ENCODE data around the gene VEPH1.

Gene VEPH1

DNA sequence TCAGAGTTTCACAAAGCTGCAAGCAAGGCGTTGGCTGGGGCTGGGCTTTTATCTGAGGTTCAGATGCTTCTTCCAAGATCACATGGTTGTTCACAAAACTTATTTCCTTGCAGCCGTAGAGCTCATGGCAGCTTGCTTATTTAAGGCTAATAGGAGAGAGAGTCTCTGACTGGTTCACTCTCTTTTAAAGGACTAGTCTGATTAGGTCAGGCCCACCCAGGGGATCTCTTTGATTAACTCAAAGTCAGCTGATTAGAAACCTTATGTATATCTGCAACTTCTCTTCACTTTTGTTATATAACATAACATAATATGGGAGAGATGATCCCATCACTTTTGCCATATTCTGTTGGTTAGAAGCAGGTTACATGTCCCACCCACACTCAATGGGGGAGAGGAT, 243.4 kb downstream of the VEPH1 start:
- no peaks in the 10 kb centered on the region for H3K9me3 ChIP-seq (ENCODE audit: control extremely low read depth in 1 of 5, control insufficient read depth in 4 of 5, insufficient read depth in 2 of 5, low read depth in 1 of 5, low read length in 4 of 5)
- H3K4me3 ChIP-seq (ENCODE audit: control insufficient read depth in 1 of 7, extremely low read depth in 1 of 7, insufficient read depth in 4 of 7, low read depth in 2 of 7, low read length in 6 of 7), result no peak overlapping the region
- no peaks in the 10 kb centered on the region for H3K36me3 ChIP-seq (ENCODE audit: control insufficient read depth in 4 of 4, insufficient read depth in 4 of 4, low read length in 3 of 4)
- WGBS (ENCODE audit: insufficient coverage), result 93% methylated on average over 2 of the region's 2 CpGs
- H3K27ac ChIP-seq (ENCODE audit: insufficient read depth in 1 of 2, low read depth in 1 of 2, low read length in 2 of 2, poor library complexity in 1 of 2, severe bottlenecking in 2 of 2), result no peak overlapping the region
- POLR2A ChIA-PET, result no interaction called here
- H3K4me1 ChIP-seq (ENCODE audit: control extremely low read depth in 1 of 4, control insufficient read depth in 4 of 4, insufficient read depth in 4 of 4, low read length in 3 of 4), result no peaks in the 10 kb centered on the region
- H3K27me3 ChIP-seq (replicated peaks in 2 of 5; ENCODE audit: control insufficient read depth in 4 of 5, insufficient read depth in 5 of 5, low read length in 4 of 5), result no peaks in the 10 kb centered on the region
- CTCF ChIA-PET, result no interaction called here
- DNase-seq, result no peak

DNA sequence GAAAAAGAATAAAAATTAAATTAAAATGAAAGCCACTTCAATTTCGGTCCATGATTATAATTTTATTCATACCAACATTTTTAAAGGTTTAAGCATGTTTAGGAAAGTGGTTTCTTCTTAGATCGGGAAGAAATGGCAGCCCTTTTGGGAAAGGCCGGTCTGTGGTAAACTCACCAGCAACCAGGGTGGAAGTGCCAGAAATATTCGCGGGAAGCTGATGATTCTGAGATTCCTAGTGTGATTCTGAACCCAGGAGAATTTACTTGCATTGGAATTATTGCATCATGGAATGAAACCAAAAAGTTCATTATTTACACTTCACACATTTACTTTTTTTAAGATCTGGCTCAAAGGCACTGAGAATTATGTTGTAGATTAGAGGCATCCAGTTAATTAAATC, 246.1 kb downstream of the VEPH1 start:
- Histone ChIP-seq H3K27ac (ENCODE audit: insufficient read depth in 1 of 2, low read depth in 1 of 2, low read length in 2 of 2, poor library complexity in 1 of 2, severe bottlenecking in 2 of 2) (no peak overlapping the region), H3K36me3 (ENCODE audit: control insufficient read depth in 4 of 4, insufficient read depth in 4 of 4, low read length in 3 of 4) (no peaks in the 10 kb centered on the region), H3K4me3 (ENCODE audit: control insufficient read depth in 1 of 7, extremely low read depth in 1 of 7, insufficient read depth in 4 of 7, low read depth in 2 of 7, low read length in 6 of 7) (no peak overlapping the region), H3K4me1 (ENCODE audit: control extremely low read depth in 1 of 4, control insufficient read depth in 4 of 4, insufficient read depth in 4 of 4, low read length in 3 of 4) (no peaks in the 10 kb centered on the region), H3K9me3 (ENCODE audit: control extremely low read depth in 1 of 5, control insufficient read depth in 4 of 5, insufficient read depth in 2 of 5, low read depth in 1 of 5, low read length in 4 of 5) (no peaks in the 10 kb centered on the region), H3K27me3 (replicated peaks in 2 of 5; ENCODE audit: control insufficient read depth in 4 of 5, insufficient read depth in 5 of 5, low read length in 4 of 5) (no peaks in the 10 kb centered on the region)
- ChIA-PET CTCF (interaction anchor here (0.9 to 1.2 kb wide), 2 partner anchors 9 to 12 kb away, joined by 3 read pairs; no protein-coding TSS in a partner anchor), POLR2A (no interaction called here)
- WGBS (ENCODE audit: insufficient coverage), result 100% methylated on average over 1 of the region's 5 CpGs
- DNase-seq, result no peak

DNA sequence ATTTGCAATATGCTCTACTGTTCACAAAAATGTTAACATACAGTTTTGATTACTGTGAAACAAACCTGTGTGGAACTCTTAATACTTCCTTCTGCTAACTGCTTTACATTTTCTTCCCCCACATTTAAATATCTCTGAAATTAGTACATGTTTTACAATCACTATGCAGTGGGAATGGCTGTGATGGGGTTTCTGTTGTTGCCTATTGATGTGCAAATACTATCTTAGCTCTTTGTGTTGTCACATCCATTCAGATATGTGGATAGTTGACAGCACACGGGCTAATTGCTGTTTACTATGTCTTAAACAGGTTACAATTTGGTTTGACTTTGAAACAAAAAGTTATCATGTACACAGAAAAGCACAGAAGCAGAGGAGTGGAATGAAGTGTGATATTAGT, 247.4 kb downstream of the VEPH1 start:
- WGBS (ENCODE audit: insufficient coverage), result 100% methylated on average over 1 of the region's 1 CpG
- Histone ChIP-seq H3K36me3 (ENCODE audit: control insufficient read depth in 4 of 4, insufficient read depth in 4 of 4, low read length in 3 of 4) (no peaks in the 10 kb centered on the region), H3K4me1 (ENCODE audit: control extremely low read depth in 1 of 4, control insufficient read depth in 4 of 4, insufficient read depth in 4 of 4, low read length in 3 of 4) (no peaks in the 10 kb centered on the region), H3K4me3 (ENCODE audit: control insufficient read depth in 1 of 7, extremely low read depth in 1 of 7, insufficient read depth in 4 of 7, low read depth in 2 of 7, low read length in 6 of 7) (no peak overlapping the region), H3K9me3 (ENCODE audit: control extremely low read depth in 1 of 5, control insufficient read depth in 4 of 5, insufficient read depth in 2 of 5, low read depth in 1 of 5, low read length in 4 of 5) (no peaks in the 10 kb centered on the region), H3K27me3 (replicated peaks in 2 of 5; ENCODE audit: control insufficient read depth in 4 of 5, insufficient read depth in 5 of 5, low read length in 4 of 5) (no peaks in the 10 kb centered on the region), H3K27ac (ENCODE audit: insufficient read depth in 1 of 2, low read depth in 1 of 2, low read length in 2 of 2, poor library complexity in 1 of 2, severe bottlenecking in 2 of 2) (no peak overlapping the region)
- no peak for DNase-seq
- ChIA-PET CTCF (no interaction called here), POLR2A (no interaction called here)

DNA sequence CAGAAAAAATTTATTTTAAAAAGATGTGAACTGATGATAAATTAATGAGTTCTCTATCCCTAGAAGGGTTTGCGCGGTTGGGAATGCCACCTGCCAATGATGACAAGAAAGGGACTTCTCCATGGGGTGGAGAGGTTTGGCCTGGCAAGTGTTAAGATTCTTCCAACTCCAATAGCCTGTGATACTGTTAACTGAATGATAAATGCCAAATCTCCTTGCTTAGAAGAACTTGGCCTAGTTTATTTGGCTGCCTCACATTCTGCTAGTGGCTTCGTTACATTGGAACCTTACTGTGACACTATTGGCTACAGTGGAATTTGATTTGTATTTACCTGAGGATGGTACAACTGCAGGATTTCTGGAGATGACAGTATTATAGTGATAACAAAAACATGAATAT, 251.5 kb downstream of the VEPH1 start:
- POLR2A ChIA-PET, result no interaction called here
- no peak for DNase-seq

DNA sequence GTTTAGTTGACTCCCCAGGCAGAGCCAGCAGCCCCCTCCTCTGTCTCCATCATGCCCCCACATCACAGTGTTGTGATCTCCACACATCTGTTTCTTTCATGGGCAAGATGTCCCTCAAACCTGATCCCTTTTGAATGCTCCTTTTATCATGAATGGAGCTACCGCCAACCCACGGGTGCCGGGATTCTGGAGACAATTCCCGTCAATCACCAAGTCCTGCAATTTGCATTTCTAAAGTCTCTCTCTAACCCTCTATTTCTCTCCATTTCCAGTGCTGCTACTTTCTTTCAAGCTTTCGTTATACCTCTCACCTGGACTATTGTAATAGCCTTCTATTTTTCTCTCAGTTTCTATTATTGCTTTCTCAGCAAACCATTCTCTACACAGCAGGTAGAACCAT, 253.6 kb downstream of the VEPH1 start:
- Histone ChIP-seq H3K4me3 (ENCODE audit: control insufficient read depth in 1 of 7, extremely low read depth in 1 of 7, insufficient read depth in 4 of 7, low read depth in 2 of 7, low read length in 6 of 7) (no peak overlapping the region), H3K4me1 (ENCODE audit: control extremely low read depth in 1 of 4, control insufficient read depth in 4 of 4, insufficient read depth in 4 of 4, low read length in 3 of 4) (peaks cover 6 to 18% (median 10%) of the 10 kb centered on the region in 4 experiments), H3K36me3 (ENCODE audit: control insufficient read depth in 4 of 4, insufficient read depth in 4 of 4, low read length in 3 of 4) (no peaks in the 10 kb centered on the region), H3K9me3 (ENCODE audit: control extremely low read depth in 1 of 5, control insufficient read depth in 4 of 5, insufficient read depth in 2 of 5, low read depth in 1 of 5, low read length in 4 of 5) (no peaks in the 10 kb centered on the region), H3K27ac (ENCODE audit: insufficient read depth in 1 of 2, low read depth in 1 of 2, low read length in 2 of 2, poor library complexity in 1 of 2, severe bottlenecking in 2 of 2) (no peak overlapping the region), H3K27me3 (replicated peaks in 2 of 5; ENCODE audit: control insufficient read depth in 4 of 5, insufficient read depth in 5 of 5, low read length in 4 of 5) (no peaks in the 10 kb centered on the region)
- no peak for DNase-seq
- WGBS (ENCODE audit: insufficient coverage), result 95% methylated on average over 5 of the region's 5 CpGs
- POLR2A ChIA-PET, result no interaction called here
- CTCF ChIA-PET, result interaction anchor here (1.2 kb wide), 1 partner anchor 12 kb away, joined by 3 read pairs; no protein-coding TSS in a partner anchor

More for the DNA sequence above, 251.5 kb downstream of the VEPH1 start:
- H3K4me3 ChIP-seq (ENCODE audit: control insufficient read depth in 1 of 7, extremely low read depth in 1 of 7, insufficient read depth in 4 of 7, low read depth in 2 of 7, low read length in 6 of 7), result no peak overlapping the region
- 100% methylated on average over 2 of the region's 3 CpGs for WGBS (ENCODE audit: insufficient coverage)
- H3K27ac ChIP-seq (ENCODE audit: insufficient read depth in 1 of 2, low read depth in 1 of 2, low read length in 2 of 2, poor library complexity in 1 of 2, severe bottlenecking in 2 of 2), result no peak overlapping the region
- H3K9me3 ChIP-seq (ENCODE audit: control extremely low read depth in 1 of 5, control insufficient read depth in 4 of 5, insufficient read depth in 2 of 5, low read depth in 1 of 5, low read length in 4 of 5), result no peaks in the 10 kb centered on the region
- H3K4me1 ChIP-seq (ENCODE audit: control extremely low read depth in 1 of 4, control insufficient read depth in 4 of 4, insufficient read depth in 4 of 4, low read length in 3 of 4), result peaks cover 6 to 18% (median 10%) of the 10 kb centered on the region in 4 experiments
- no peaks in the 10 kb centered on the region for H3K27me3 ChIP-seq (replicated peaks in 2 of 5; ENCODE audit: control insufficient read depth in 4 of 5, insufficient read depth in 5 of 5, low read length in 4 of 5)
- H3K36me3 ChIP-seq (ENCODE audit: control insufficient read depth in 4 of 4, insufficient read depth in 4 of 4, low read length in 3 of 4), result no peaks in the 10 kb centered on the region
- CTCF ChIA-PET, result no interaction called here

DNA sequence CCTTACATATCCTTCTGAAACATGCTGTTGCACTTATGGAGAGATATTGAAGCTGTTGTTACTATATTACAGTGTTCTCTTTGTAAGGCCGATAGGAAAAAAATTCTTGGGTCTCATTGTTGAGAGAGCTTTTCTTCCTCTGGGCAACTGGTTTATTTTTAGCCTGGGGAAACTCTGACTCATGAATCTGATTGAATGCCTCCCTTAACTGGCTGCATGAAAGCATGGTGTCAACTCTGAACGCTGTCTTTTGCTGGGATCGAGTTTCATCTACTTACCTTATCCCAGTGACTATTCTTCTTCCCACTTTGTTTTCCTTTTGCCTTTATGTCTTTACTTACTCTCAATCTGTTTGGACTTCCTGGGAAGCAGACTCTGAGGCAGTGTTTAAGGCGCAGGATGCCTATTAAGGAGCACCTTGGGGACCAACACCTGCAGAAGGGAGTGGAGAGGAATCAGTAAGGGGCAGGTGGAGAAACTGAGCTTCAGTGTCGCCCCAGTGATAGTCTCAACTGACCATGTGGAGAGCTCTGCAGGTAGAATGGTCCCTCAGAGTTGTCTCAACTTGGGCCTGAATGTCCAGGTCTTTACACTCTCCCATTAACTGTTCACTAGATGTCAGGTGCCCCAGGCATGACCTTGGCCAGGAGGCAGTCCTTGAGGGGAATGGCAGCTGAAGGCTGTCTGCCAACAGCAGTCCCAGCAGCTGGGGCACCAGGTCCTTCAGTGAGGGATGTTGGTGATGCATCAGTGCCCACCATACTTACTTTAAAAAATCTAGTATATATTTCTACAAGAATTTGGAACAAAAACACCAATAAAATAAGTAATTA, 254.4 kb downstream of the VEPH1 start:
- no peaks in the 10 kb centered on the region for H3K9me3 ChIP-seq (ENCODE audit: control extremely low read depth in 1 of 5, control insufficient read depth in 4 of 5, insufficient read depth in 2 of 5, low read depth in 1 of 5, low read length in 4 of 5)
- 47% methylated on average over 5 of the region's 5 CpGs for WGBS (ENCODE audit: insufficient coverage)
- CTCF ChIA-PET, result no interaction called here
- peak in 2 of 3 donors; percentile 50 to 52 for DNase-seq
- H3K36me3 ChIP-seq (ENCODE audit: control insufficient read depth in 4 of 4, insufficient read depth in 4 of 4, low read length in 3 of 4), result no peaks in the 10 kb centered on the region
- H3K27ac ChIP-seq (ENCODE audit: insufficient read depth in 1 of 2, low read depth in 1 of 2, low read length in 2 of 2, poor library complexity in 1 of 2, severe bottlenecking in 2 of 2), result no peak overlapping the region
- no peaks in the 10 kb centered on the region for H3K27me3 ChIP-seq (replicated peaks in 2 of 5; ENCODE audit: control insufficient read depth in 4 of 5, insufficient read depth in 5 of 5, low read length in 4 of 5)
- POLR2A ChIA-PET, result no interaction called here
- H3K4me1 ChIP-seq (ENCODE audit: control extremely low read depth in 1 of 4, control insufficient read depth in 4 of 4, insufficient read depth in 4 of 4, low read length in 3 of 4), result peaks cover 6 to 18% (median 10%) of the 10 kb centered on the region in 4 experiments
- peak overlapping the region in 1 of 7 experiments; percentile 1 for H3K4me3 ChIP-seq (ENCODE audit: control insufficient read depth in 1 of 7, extremely low read depth in 1 of 7, insufficient read depth in 4 of 7, low read depth in 2 of 7, low read length in 6 of 7)

DNA sequence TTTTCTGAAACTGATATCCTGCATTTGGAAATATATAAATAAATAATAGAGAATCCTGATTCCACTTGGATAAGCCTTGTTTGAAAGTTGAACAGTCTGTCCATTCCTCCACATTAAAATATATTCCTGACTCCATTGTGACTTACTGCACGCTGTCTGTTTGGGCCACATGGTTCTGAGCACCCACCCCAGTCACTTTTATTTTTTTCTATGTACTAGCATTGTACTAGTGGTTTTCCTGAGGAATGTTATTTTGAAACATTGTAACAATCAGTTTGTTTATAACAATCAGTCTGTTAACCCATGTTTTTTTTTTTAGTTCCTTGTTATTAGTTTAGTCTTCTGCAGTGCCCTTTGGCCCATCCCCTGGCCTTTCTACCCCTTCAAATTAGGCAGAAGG, 255.8 kb downstream of the VEPH1 start:
- no peak overlapping the region for H3K27ac ChIP-seq (ENCODE audit: insufficient read depth in 1 of 2, low read depth in 1 of 2, low read length in 2 of 2, poor library complexity in 1 of 2, severe bottlenecking in 2 of 2)
- peaks cover 6 to 18% (median 10%) of the 10 kb centered on the region in 4 experiments for H3K4me1 ChIP-seq (ENCODE audit: control extremely low read depth in 1 of 4, control insufficient read depth in 4 of 4, insufficient read depth in 4 of 4, low read length in 3 of 4)
- H3K9me3 ChIP-seq (ENCODE audit: control extremely low read depth in 1 of 5, control insufficient read depth in 4 of 5, insufficient read depth in 2 of 5, low read depth in 1 of 5, low read length in 4 of 5), result no peaks in the 10 kb centered on the region
- no peaks in the 10 kb centered on the region for H3K36me3 ChIP-seq (ENCODE audit: control insufficient read depth in 4 of 4, insufficient read depth in 4 of 4, low read length in 3 of 4)
- no CpG with 5 or more reads among the region's 1 CpG for WGBS (ENCODE audit: insufficient coverage)
- ChIA-PET CTCF (interaction anchor here (1.1 to 1.5 kb wide), 2 partner anchors 10 to 144 kb away, joined by 3 to 4 read pairs; no protein-coding TSS in a partner anchor), POLR2A (no interaction called here)
- H3K27me3 ChIP-seq (replicated peaks in 2 of 5; ENCODE audit: control insufficient read depth in 4 of 5, insufficient read depth in 5 of 5, low read length in 4 of 5), result no peaks in the 10 kb centered on the region
- no peak overlapping the region for H3K4me3 ChIP-seq (ENCODE audit: control insufficient read depth in 1 of 7, extremely low read depth in 1 of 7, insufficient read depth in 4 of 7, low read depth in 2 of 7, low read length in 6 of 7)
- DNase-seq, result peak in 1 of 3 donors; percentile 11
